DND-41 (cell line): ENCODE results near the gene NDUFAF5.

Source experiments
- ATAC-seq: fragments of 200-7000 bp; cut with Tn5 transposase; 3 replicates; pipeline ENCODE4 v1.9.1; 2021; ENCODE audit warnings: low read depth; ENCODE audit not compliant: insufficient read depth
- DNase-seq: peaks from one replicate; pipeline ENCODE4 v3.0.0-alpha.2; 2020
- H2AFZ ChIP-seq: 2 replicates; pipeline ENCODE4 v1.6.0; 2012; ENCODE audit warnings: low read depth, low read length
- H3K27ac ChIP-seq: 2 replicates; pipeline ENCODE4 v1.5.1; 2012; ENCODE audit warnings: low read length, inconsistent platforms
- H3K27me3 ChIP-seq: fragments of 200-600 bp; sonication (generic); 2 replicates; pipeline ENCODE4 v1.6.0; 2012; ENCODE audit warnings: low read length, mild to moderate bottlenecking, inconsistent platforms; ENCODE audit not compliant: insufficient read depth, poor library complexity
- H3K36me3 ChIP-seq: 2 replicates; pipeline ENCODE4 v1.5.1; 2012; ENCODE audit warnings: low read length, inconsistent platforms; ENCODE audit not compliant: insufficient read depth
- H3K4me1 ChIP-seq: 2 replicates; pipeline ENCODE4 v1.5.1; 2012; ENCODE audit warnings: mild to moderate bottlenecking, low read length; ENCODE audit not compliant: insufficient read depth
- H3K4me2 ChIP-seq: 2 replicates; pipeline ENCODE4 v1.6.0; 2012; ENCODE audit warnings: mild to moderate bottlenecking, moderate library complexity, low read length, inconsistent platforms; ENCODE audit not compliant: insufficient read depth
- H3K4me3 ChIP-seq, 2 experiments: fragments of 200-600 bp in 1 of 2; shearing (Covaris generic) in 1 of 2; 2 replicates each; pipeline ENCODE4 v1.5.1; 2012 to 2016; ENCODE audit warnings: inconsistent platforms in 2 of 2, low read length in 2 of 2, mild to moderate bottlenecking in 2 of 2, low read depth in 1 of 2, moderate library complexity in 1 of 2
- H3K79me2 ChIP-seq: 2 replicates; pipeline ENCODE4 v1.6.0; 2012; ENCODE audit warnings: low read length, inconsistent platforms; ENCODE audit not compliant: insufficient read depth
- H3K9ac ChIP-seq: 2 replicates; pipeline ENCODE4 v1.6.0; 2012; ENCODE audit warnings: low read depth, mild to moderate bottlenecking, inconsistent platforms, low read length, moderate library complexity
- H3K9me3 ChIP-seq: 2 replicates; pipeline ENCODE4 v1.5.1; 2012; ENCODE audit warnings: low read length, moderate library complexity, mild to moderate bottlenecking, inconsistent platforms; ENCODE audit not compliant: insufficient read depth, severe bottlenecking
- H4K20me1 ChIP-seq: 2 replicates; pipeline ENCODE4 v1.6.0; 2012; ENCODE audit warnings: low read length; ENCODE audit not compliant: insufficient read depth
- EZH2 ChIP-seq: IDR thresholded peaks from 3 replicates; pipeline ENCODE4 v1.6.1; 2012; ENCODE audit warnings: borderline replicate concordance, low read depth, mild to moderate bottlenecking, moderate library complexity, low read length, inconsistent platforms; ENCODE audit not compliant: severe bottlenecking
- TF ChIP-seq, protein P1 (sequence below): IDR thresholded peaks from 2 replicates; pipeline ENCODE4 v1.5.1; 2012; ENCODE audit warnings: borderline replicate concordance, low read length, moderate library complexity, mild to moderate bottlenecking; ENCODE audit not compliant: poor library complexity, severe bottlenecking; ENCODE audit errors: extremely low read depth

Gene NDUFAF5

DNA sequence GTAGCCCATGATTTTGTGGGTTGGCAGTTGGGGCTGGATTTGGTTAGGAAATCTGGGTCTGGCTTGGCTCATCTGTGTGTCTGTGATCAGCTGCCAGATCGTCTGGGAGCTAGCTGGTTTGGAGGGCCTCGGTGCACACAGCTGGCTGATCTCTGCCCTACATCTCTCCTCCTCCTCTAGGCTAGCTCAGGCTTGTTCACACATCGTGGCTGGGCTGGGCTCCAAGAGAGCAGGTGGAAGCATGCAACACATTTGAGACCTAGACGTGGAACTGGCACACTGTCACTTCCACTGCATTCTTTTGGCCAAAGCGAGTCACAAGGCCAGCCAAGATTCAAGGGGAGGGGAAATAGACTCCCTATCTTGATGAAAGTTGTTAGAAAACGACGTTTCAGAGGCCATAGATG is 15.9 kb downstream of the NDUFAF5 start:
- no peaks in the 10 kb centered on the region for H4K20me1 ChIP-seq
- no peak overlapping the region for H3K4me3 ChIP-seq
- H2AFZ ChIP-seq = no peak overlapping the region
- H3K27me3 ChIP-seq = no peaks in the 10 kb centered on the region
- H3K36me3 ChIP-seq = peaks cover 84% of the 10 kb centered on the region
- H3K4me2 ChIP-seq = peak overlapping the region; percentile 32
- peak overlapping the region; percentile 24; the same call in 1 of the 2 replicates for H3K9ac ChIP-seq
- H3K79me2 ChIP-seq = peaks cover 30% of the 10 kb centered on the region
- ATAC-seq (peak; percentile 99), DNase-seq (peak; percentile 91)
- no peaks in the 10 kb centered on the region for H3K9me3 ChIP-seq
- peaks cover 51% of the 10 kb centered on the region for H3K4me1 ChIP-seq
- TF ChIP-seq, protein P1, sequence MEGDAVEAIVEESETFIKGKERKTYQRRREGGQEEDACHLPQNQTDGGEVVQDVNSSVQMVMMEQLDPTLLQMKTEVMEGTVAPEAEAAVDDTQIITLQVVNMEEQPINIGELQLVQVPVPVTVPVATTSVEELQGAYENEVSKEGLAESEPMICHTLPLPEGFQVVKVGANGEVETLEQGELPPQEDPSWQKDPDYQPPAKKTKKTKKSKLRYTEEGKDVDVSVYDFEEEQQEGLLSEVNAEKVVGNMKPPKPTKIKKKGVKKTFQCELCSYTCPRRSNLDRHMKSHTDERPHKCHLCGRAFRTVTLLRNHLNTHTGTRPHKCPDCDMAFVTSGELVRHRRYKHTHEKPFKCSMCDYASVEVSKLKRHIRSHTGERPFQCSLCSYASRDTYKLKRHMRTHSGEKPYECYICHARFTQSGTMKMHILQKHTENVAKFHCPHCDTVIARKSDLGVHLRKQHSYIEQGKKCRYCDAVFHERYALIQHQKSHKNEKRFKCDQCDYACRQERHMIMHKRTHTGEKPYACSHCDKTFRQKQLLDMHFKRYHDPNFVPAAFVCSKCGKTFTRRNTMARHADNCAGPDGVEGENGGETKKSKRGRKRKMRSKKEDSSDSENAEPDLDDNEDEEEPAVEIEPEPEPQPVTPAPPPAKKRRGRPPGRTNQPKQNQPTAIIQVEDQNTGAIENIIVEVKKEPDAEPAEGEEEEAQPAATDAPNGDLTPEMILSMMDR = no peak
- TF ChIP-seq EZH2 = no peak
- peak overlapping the region; percentile 82 for H3K27ac ChIP-seq

DNA sequence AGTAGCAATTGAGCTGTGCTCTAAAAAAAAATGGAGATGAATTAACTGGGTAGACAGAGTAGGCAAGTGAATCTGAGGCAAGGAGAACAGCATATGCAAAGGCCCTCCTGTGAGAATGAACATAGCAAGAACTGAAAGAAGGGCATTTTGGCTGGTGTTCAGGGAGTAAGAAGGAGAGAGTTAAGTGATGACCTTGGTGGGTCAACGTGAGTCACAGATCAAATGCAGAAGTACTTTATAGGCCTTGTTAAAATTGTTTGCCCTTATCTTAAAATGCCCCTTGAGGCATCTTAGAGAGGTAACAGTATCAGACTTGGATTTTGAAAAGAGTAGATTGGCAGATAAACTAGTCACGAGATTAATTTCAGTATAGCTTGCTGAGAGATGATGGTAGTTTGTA is 24.5 kb downstream of the NDUFAF5 start:
- Histone ChIP-seq H4K20me1 (peaks cover 3% of the 10 kb centered on the region; the same call in 1 of the 2 replicates), H3K9ac (no peak overlapping the region), H3K9me3 (no peaks in the 10 kb centered on the region), H3K27ac (no peak overlapping the region), H3K27me3 (no peaks in the 10 kb centered on the region), H2AFZ (no peak overlapping the region), H3K4me1 (no peaks in the 10 kb centered on the region; the same call in 1 of the 2 replicates), H3K4me3 (no peak overlapping the region), H3K36me3 (peaks cover 98% of the 10 kb centered on the region), H3K79me2 (peaks cover 3% of the 10 kb centered on the region; the same call in 1 of the 2 replicates), H3K4me2 (no peak overlapping the region)
- no peak for TF ChIP-seq EZH2
- TF ChIP-seq, protein P1 = no peak
- ATAC-seq = no peak
- no peak for DNase-seq

GRCh38 chr20:13809855-13810254 is 25.0 kb downstream of the NDUFAF5 start:
- H3K27ac ChIP-seq = no peak overlapping the region
- no peaks in the 10 kb centered on the region for H3K9me3 ChIP-seq
- ATAC-seq = no peak
- H4K20me1 ChIP-seq = peaks cover 3% of the 10 kb centered on the region; the same call in 1 of the 2 replicates
- H2AFZ ChIP-seq = no peak overlapping the region
- no peaks in the 10 kb centered on the region for H3K27me3 ChIP-seq
- H3K4me2 ChIP-seq = no peak overlapping the region
- no peak overlapping the region for H3K9ac ChIP-seq
- TF ChIP-seq, protein P1 = no peak
- TF ChIP-seq EZH2 = no peak
- H3K36me3 ChIP-seq = peaks cover 98% of the 10 kb centered on the region
- H3K4me3 ChIP-seq = no peak overlapping the region
- H3K79me2 ChIP-seq = no peaks in the 10 kb centered on the region; the same call in 1 of the 2 replicates
- DNase-seq = no peak
- H3K4me1 ChIP-seq = no peaks in the 10 kb centered on the region

- Histone ChIP-seq H3K36me3 (peaks cover 100% of the 10 kb centered on the region), H3K9me3 (no peaks in the 10 kb centered on the region)
Observed at GRCh38 chr20:13810446-13810845, 25.6 kb downstream of the NDUFAF5 start.

More at GRCh38 chr20:13810446-13810845, 25.6 kb downstream of the NDUFAF5 start:
- Histone ChIP-seq H3K4me1 (no peaks in the 10 kb centered on the region), H3K4me3 (no peak overlapping the region), H3K27ac (no peak overlapping the region), H2AFZ (no peak overlapping the region), H3K27me3 (no peaks in the 10 kb centered on the region), H3K4me2 (no peak overlapping the region), H3K9ac (no peak overlapping the region), H3K79me2 (no peaks in the 10 kb centered on the region; the same call in 1 of the 2 replicates), H4K20me1 (peaks cover 3% of the 10 kb centered on the region; the same call in 1 of the 2 replicates)
- no peak for ATAC-seq
- TF ChIP-seq EZH2 = no peak
- TF ChIP-seq, protein P1 = no peak
- no peak for DNase-seq
